ENCODE measurements around the gene RNF31. TPM values are rescaled to one million over a fixed set of nuclear protein-coding genes. Genes with fewer than 3 reads are reported as not detected.

Gene RNF31
- total RNA-seq, 2 donors from 2014 or later, result 81.5 to 90.7 TPM

Other genes starting within 250 kb of the RNF31 start
- 10 to 100 TPM; 14.8 to 17.6 TPM for gene DHRS4, start 193.7 kb upstream of the RNF31 start, total RNA-seq
- gene DHRS4L2, start 158.6 kb upstream of the RNF31 start, total RNA-seq, result 10 to 100 TPM; 13.5 to 22.1 TPM
- gene CARMIL3, start 95.5 kb upstream of the RNF31 start, total RNA-seq, result 1 to 10 TPM; 2.1 to 6.7 TPM
- under 1 TPM in 1 of 2 donors, not detected in 1; 0.14 TPM for gene CPNE6, start 75.9 kb upstream of the RNF31 start, total RNA-seq
- 10 to 100 TPM; 40.9 to 89.2 TPM for gene PCK2, start 53.2 kb upstream of the RNF31 start, total RNA-seq
- 100 to 1,000 TPM in 1 of 2 donors, 10 to 100 TPM in 1; 66.7 to 146 TPM for gene DCAF11, start 32.7 kb upstream of the RNF31 start, total RNA-seq
- 1 to 10 TPM; 2.9 to 4.8 TPM for gene NRL, start 32.5 kb upstream of the RNF31 start, total RNA-seq
- 1 to 10 TPM in 1 of 2 donors, under 1 TPM in 1; 0.49 to 2.2 TPM for gene FITM1, start 16.8 kb upstream of the RNF31 start, total RNA-seq
- gene PSME1, start 11.3 kb upstream of the RNF31 start, total RNA-seq, result 100 to 1,000 TPM; 355 to 401 TPM
- 10 to 100 TPM; 36.8 to 64.2 TPM for gene EMC9, start 5.9 kb upstream of the RNF31 start, total RNA-seq
- 100 to 1,000 TPM; 452 to 507 TPM for gene PSME2, start 888 bp upstream of the RNF31 start, total RNA-seq
- 100 to 1,000 TPM; 183 to 227 TPM for gene IRF9, start 13.8 kb downstream of the RNF31 start, total RNA-seq
- gene REC8, start 24.6 kb downstream of the RNF31 start, total RNA-seq, result 10 to 100 TPM; 36.4 to 48.7 TPM
- gene IPO4, start 41.3 kb downstream of the RNF31 start, total RNA-seq, result 10 to 100 TPM; 37.5 to 67.6 TPM
- 10 to 100 TPM; 24.6 to 29.3 TPM for gene TM9SF1, start 47.9 kb downstream of the RNF31 start, total RNA-seq
- under 1 TPM; 0.27 to 0.41 TPM for gene TSSK4, start 58.2 kb downstream of the RNF31 start, total RNA-seq
- 10 to 100 TPM; 69.2 to 74.2 TPM for gene CHMP4A, start 66.0 kb downstream of the RNF31 start, total RNA-seq
- 1 to 10 TPM; 5.5 to 7.4 TPM for gene MDP1, start 68.6 kb downstream of the RNF31 start, total RNA-seq
- 100 to 1,000 TPM; 172 to 210 TPM for gene NEDD8, start 84.9 kb downstream of the RNF31 start, total RNA-seq
- gene GMPR2, start 85.4 kb downstream of the RNF31 start, total RNA-seq, result 100 to 1,000 TPM in 1 of 2 donors, 10 to 100 TPM in 1; 62.6 to 106 TPM
- 100 to 1,000 TPM in 1 of 2 donors, 10 to 100 TPM in 1; 80.0 to 101 TPM for gene TINF2, start 95.1 kb downstream of the RNF31 start, total RNA-seq
- 10 to 100 TPM in 1 of 2 donors, 1 to 10 TPM in 1; 7.9 to 31.6 TPM for gene TGM1, start 115.7 kb downstream of the RNF31 start, total RNA-seq
- gene RABGGTA, start 124.1 kb downstream of the RNF31 start, total RNA-seq, result 10 to 100 TPM; 58.6 to 67.0 TPM
- gene DHRS1, start 152.3 kb downstream of the RNF31 start, total RNA-seq, result 10 to 100 TPM; 13.3 to 17.7 TPM
- 10 to 100 TPM; 30.5 TPM for gene NOP9, start 152.4 kb downstream of the RNF31 start, total RNA-seq
- gene CIDEB, start 160.5 kb downstream of the RNF31 start, total RNA-seq, result 10 to 100 TPM in 1 of 2 donors, 1 to 10 TPM in 1; 6.9 to 17.0 TPM
- gene LTB4R2, start 162.6 kb downstream of the RNF31 start, total RNA-seq, result 10 to 100 TPM; 13.7 to 16.2 TPM
- gene LTB4R, start 164.0 kb downstream of the RNF31 start, total RNA-seq, result 10 to 100 TPM; 14.0 to 15.8 TPM
- 1 to 10 TPM; 2.1 to 5.7 TPM for gene ADCY4, start 187.6 kb downstream of the RNF31 start, total RNA-seq
- 10 to 100 TPM; 11.1 to 11.8 TPM for gene RIPK3, start 192.5 kb downstream of the RNF31 start, total RNA-seq
- gene NFATC4, start 220.7 kb downstream of the RNF31 start, total RNA-seq, result 1 to 10 TPM in 1 of 2 donors, under 1 TPM in 1; 0.27 to 1.7 TPM